GM23338 (cell line): ENCODE data around the gene LAMC3. TPM values are rescaled to one million over a fixed set of nuclear protein-coding genes. Genes with fewer than 3 reads are reported as not detected.

Source experiments
- CREB1 ChIP-seq: fragments of 250-450 bp; sonication (Bioruptor Pico); IDR thresholded peaks from 2 replicates; pipeline ENCODE4 v1.5.0; 2020; ENCODE audit warnings: low read depth, mild to moderate bottlenecking, moderate library complexity
- EZH2 ChIP-seq: fragments of 200-600 bp; sonication (generic); IDR thresholded peaks from one replicate; pipeline ENCODE4 v1.8.0; 2017; ENCODE audit warnings: antibody characterized with exemption, mild to moderate bottlenecking, low read depth; ENCODE audit not compliant: unreplicated experiment
- EZH2phosphoT487 ChIP-seq: fragments of 200-600 bp; sonication (generic); IDR thresholded peaks from one replicate; pipeline ENCODE4 v1.8.1; 2018; ENCODE audit warnings: antibody characterized with exemption; ENCODE audit not compliant: unreplicated experiment
- JUNB ChIP-seq: IDR thresholded peaks from one replicate; pipeline ENCODE4 v1.6.1; 2016; ENCODE audit warnings: antibody characterized with exemption; ENCODE audit not compliant: unreplicated experiment
- NANOG ChIP-seq: IDR thresholded peaks from 2 replicates; pipeline ENCODE4 v1.6.1; 2016; ENCODE audit warnings: antibody characterized with exemption, borderline replicate concordance
- POLR2AphosphoS5 ChIP-seq: IDR thresholded peaks from 2 replicates; pipeline ENCODE4 v1.6.1; 2016; ENCODE audit warnings: antibody characterized with exemption, low read depth
- STAT1 ChIP-seq: IDR thresholded peaks from one replicate; pipeline ENCODE4 v1.6.1; 2016; ENCODE audit warnings: antibody characterized with exemption; ENCODE audit not compliant: unreplicated experiment
- ZNF114 ChIP-seq: fragments of 250-450 bp; sonication (Bioruptor Pico); IDR thresholded peaks from 2 replicates; pipeline ENCODE4 v1.5.0; 2020; ENCODE audit warnings: mild to moderate bottlenecking, moderate library complexity
- ZNF331 ChIP-seq: fragments of 250-450 bp; sonication (Bioruptor Pico); IDR thresholded peaks from 2 replicates; pipeline ENCODE4 v1.5.0; 2020; ENCODE audit warnings: low read depth, mild to moderate bottlenecking, moderate library complexity
- ZNF462 ChIP-seq: fragments of 250-450 bp; sonication (Bioruptor Pico); IDR thresholded peaks from 2 replicates; pipeline ENCODE4 v1.5.0; 2020; ENCODE audit warnings: mild to moderate bottlenecking, moderate library complexity
- polyA plus RNA-seq: library from polyadenylated mRNA; unstranded; fragments of >200 nt; fragmentation: Nextera tagmentation; extraction: Ambion mirVana; gene quantifications from 2 replicates; pipeline ENCODE4 v1.2.1, GENCODE V29; 2016
- total RNA-seq: library from RNA; depleted of rRNA; stranded (reverse); fragments of >200 nt; shearing (Covaris generic); gene quantifications from 2 replicates; pipeline ENCODE4 v1.2.3, GENCODE V29; 2014
- TF ChIP-seq, protein P1 (sequence below), 2 experiments: fragments of 200-600 bp in 1 of 2; sonication (generic) in 1 of 2; conservative IDR thresholded peaks; 2 replicates each; pipeline versions ENCODE4 v1.5.1 to v1.6.1; 2016 to 2017; ENCODE audit warnings: antibody characterized with exemption in 2 of 2, low read depth in 2 of 2, mild to moderate bottlenecking in 2 of 2, moderate library complexity in 1 of 2
- TF ChIP-seq, protein P2 (sequence below): IDR thresholded peaks from 2 replicates; pipeline ENCODE4 v1.6.1; 2016; ENCODE audit warnings: antibody characterized with exemption

LAMC3 gene
- total and polyA plus RNA-seq, 2 experiments from 2014 or later, result 9.0 to 27.4 TPM

DNA sequence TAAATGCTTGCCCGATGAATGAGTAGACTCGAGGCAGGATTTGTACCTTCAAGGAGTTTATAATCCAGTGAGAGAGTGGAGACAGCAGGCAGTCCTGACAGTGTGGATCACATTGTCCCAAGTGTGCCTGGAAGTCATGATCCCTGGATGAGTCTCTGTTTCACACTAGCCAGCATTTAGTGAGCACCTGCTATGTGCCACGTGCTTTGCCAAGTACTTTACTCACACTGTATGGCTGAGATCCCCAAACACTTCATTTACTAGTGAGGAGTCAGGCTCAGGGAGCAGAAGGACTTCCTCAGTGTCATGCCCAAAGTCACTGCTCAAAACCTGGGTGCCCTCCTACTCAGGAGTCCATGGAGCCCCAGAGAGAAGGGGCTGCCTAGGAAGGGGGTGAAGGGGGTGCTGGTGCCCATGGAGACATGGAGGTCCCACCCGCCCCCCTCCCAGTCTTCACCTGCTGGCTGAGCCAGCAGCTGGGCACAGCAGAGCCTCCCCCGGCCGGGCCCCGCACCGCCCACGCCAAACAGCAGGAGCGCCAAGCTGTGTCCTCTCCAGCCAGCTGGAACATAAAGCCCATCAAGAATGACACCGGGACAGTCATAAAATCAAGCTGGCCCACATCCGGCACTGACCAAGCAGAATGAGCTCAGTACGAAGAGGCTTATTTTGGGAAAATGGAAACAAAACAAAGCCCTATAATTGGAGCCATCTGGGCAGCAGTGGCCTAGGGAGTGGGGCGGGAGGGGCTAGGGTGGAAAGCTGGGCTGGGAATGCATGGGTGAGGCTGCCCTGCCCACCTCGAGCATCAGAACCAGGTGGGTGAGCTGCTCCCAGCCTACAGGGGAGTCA is 10.6 kb downstream of the LAMC3 start (continued):
- TF ChIP-seq ZNF462 (CRISPR knock-in tag), result no peak
- no peak for TF ChIP-seq STAT1
- TF ChIP-seq, protein P1, sequence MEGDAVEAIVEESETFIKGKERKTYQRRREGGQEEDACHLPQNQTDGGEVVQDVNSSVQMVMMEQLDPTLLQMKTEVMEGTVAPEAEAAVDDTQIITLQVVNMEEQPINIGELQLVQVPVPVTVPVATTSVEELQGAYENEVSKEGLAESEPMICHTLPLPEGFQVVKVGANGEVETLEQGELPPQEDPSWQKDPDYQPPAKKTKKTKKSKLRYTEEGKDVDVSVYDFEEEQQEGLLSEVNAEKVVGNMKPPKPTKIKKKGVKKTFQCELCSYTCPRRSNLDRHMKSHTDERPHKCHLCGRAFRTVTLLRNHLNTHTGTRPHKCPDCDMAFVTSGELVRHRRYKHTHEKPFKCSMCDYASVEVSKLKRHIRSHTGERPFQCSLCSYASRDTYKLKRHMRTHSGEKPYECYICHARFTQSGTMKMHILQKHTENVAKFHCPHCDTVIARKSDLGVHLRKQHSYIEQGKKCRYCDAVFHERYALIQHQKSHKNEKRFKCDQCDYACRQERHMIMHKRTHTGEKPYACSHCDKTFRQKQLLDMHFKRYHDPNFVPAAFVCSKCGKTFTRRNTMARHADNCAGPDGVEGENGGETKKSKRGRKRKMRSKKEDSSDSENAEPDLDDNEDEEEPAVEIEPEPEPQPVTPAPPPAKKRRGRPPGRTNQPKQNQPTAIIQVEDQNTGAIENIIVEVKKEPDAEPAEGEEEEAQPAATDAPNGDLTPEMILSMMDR (conservative IDR thresholded peaks at IDR 0.05; ENCODE audit: low read depth in 2 of 2), result no peak
- TF ChIP-seq ZNF331 (CRISPR knock-in tag), result no peak
- no peak for TF ChIP-seq EZH2
- no peak for TF ChIP-seq JUNB
- TF ChIP-seq POLR2AphosphoS5, result no peak
- no peak for TF ChIP-seq EZH2phosphoT487
- TF ChIP-seq ZNF114 (CRISPR knock-in tag), result no peak
- TF ChIP-seq, protein P2, sequence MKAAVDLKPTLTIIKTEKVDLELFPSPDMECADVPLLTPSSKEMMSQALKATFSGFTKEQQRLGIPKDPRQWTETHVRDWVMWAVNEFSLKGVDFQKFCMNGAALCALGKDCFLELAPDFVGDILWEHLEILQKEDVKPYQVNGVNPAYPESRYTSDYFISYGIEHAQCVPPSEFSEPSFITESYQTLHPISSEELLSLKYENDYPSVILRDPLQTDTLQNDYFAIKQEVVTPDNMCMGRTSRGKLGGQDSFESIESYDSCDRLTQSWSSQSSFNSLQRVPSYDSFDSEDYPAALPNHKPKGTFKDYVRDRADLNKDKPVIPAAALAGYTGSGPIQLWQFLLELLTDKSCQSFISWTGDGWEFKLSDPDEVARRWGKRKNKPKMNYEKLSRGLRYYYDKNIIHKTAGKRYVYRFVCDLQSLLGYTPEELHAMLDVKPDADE, result no peak
- no peak for TF ChIP-seq CREB1
- no peak for TF ChIP-seq NANOG
